A549 (cell line): ENCODE measurements around the gene PAM16. TPM values are rescaled to one million over a fixed set of nuclear protein-coding genes. Genes with fewer than 3 reads are reported as not detected.

Source experiments
- ATAC-seq, 2 experiments: fragments of 200-7000 bp in 1 of 2; fragments of >200 bp in 1 of 2; cut with Nextera tagmentation in 1 of 2; cut with Tn5 transposase in 1 of 2; 3 replicates each; pipeline versions ENCODE4 v1.8.0 to v1.9.1; 2018 to 2020; ENCODE audit warnings: mild to moderate bottlenecking in 1 of 2, moderate library complexity in 1 of 2
- CTCF ChIA-PET: fragments of 300-600 bp; sonication (Branson Sonifier 250); formaldehyde crosslinking; extraction: SDS; loops from one replicate; lab custom pipeline; 2021; ENCODE audit warnings: antibody characterized with exemption, inconsistent platforms; lab: Yijun Ruan, JAX
- POLR2A ChIA-PET: fragments of 350-600 bp; formaldehyde crosslinking; extraction: SDS; loops from one replicate; lab custom pipeline; 2021; ENCODE audit warnings: antibody characterized with exemption, inconsistent platforms; lab: Yijun Ruan, JAX
- DNase-seq, 2 experiments: peaks; one replicate each; pipeline versions ENCODE4 v3.0.0 to v3.0.0-alpha.2; 2011 to 2016; ENCODE audit warnings: low read depth in 1 of 2, low spot score in 1 of 2
- FAIRE-seq: peaks from 2 replicates; lab custom pipeline; 2011; peaks lifted over from hg19 to GRCh38; lab: Jason Lieb, UNC
- H3K27ac ChIP-seq, 2 experiments: fragments of >200 bp; sonication (Bioruptor Twin); formaldehyde crosslinking; 3 replicates each; pipeline ENCODE4 v1.5.1; 2016 to 2017
- H3K4me1 ChIP-seq: fragments of >200 bp; sonication (Bioruptor Twin); formaldehyde crosslinking; 3 replicates; pipeline ENCODE4 v1.6.1; 2016
- H3K4me2 ChIP-seq: fragments of >200 bp; sonication (Bioruptor Twin); formaldehyde crosslinking; 3 replicates; pipeline ENCODE4 v1.6.1; 2016
- H3K4me3 ChIP-seq: fragments of >200 bp; sonication (Bioruptor Twin); formaldehyde crosslinking; 3 replicates; pipeline ENCODE4 v1.5.1; 2016
- H3K9me3 ChIP-seq: fragments of >200 bp; sonication (Bioruptor Twin); formaldehyde crosslinking; 3 replicates; pipeline ENCODE4 v1.6.1; 2016
- ATOH8 ChIP-seq: fragments of 250-450 bp; sonication (Bioruptor Pico); IDR thresholded peaks from 2 replicates; pipeline ENCODE4 v1.5.0; 2020; ENCODE audit warnings: low read depth, mild to moderate bottlenecking, moderate library complexity
- BCL3 ChIP-seq: fragments of >200 bp; sonication (Bioruptor Twin); formaldehyde crosslinking; IDR thresholded peaks from 3 replicates; pipeline ENCODE4 v1.6.1; 2016
- CEBPB ChIP-seq, 2 experiments: fragments of >200 bp in 1 of 2; sonication (Bioruptor Twin) in 1 of 2; formaldehyde crosslinking in 1 of 2; IDR thresholded peaks; 2 replicates each; pipeline ENCODE4 v1.6.1; 2012 to 2016
- CHD2 ChIP-seq: fragments of 150-350 bp; IDR thresholded peaks from 2 replicates; pipeline ENCODE4 v1.6.1; 2014; ENCODE audit warnings: low read length; ENCODE audit not compliant: partially characterized antibody
- EHF ChIP-seq: fragments of 250-450 bp; sonication (Bioruptor Pico); IDR thresholded peaks from 2 replicates; pipeline ENCODE4 v1.5.0; 2020; ENCODE audit warnings: mild to moderate bottlenecking
- ESRRA ChIP-seq: fragments of 150-350 bp; IDR thresholded peaks from 2 replicates; pipeline ENCODE4 v1.6.1; 2014; ENCODE audit warnings: mild to moderate bottlenecking, low read length, borderline replicate concordance
- FOSL2 ChIP-seq, 2 experiments: fragments of 450-650 bp in 1 of 2; fragments of >200 bp in 1 of 2; sonication (Bioruptor Twin) in 1 of 2; formaldehyde crosslinking; IDR thresholded peaks; 2 replicates each; pipeline versions ENCODE4 v1.5.0 to v1.6.1; 2016 to 2020; ENCODE audit warnings: mild to moderate bottlenecking in 1 of 2, moderate library complexity in 1 of 2
- FOXS1 ChIP-seq: fragments of 250-450 bp; sonication (Bioruptor Pico); IDR thresholded peaks from 2 replicates; pipeline ENCODE4 v1.5.0; 2020; ENCODE audit warnings: mild to moderate bottlenecking, moderate library complexity
- HES2 ChIP-seq: fragments of >200 bp; sonication (Bioruptor Twin); formaldehyde crosslinking; IDR thresholded peaks from 2 replicates; pipeline ENCODE4 v1.6.1; 2016
- HEYL ChIP-seq: fragments of 250-450 bp; sonication (Bioruptor Pico); IDR thresholded peaks from 2 replicates; pipeline ENCODE4 v1.8.0; 2021; ENCODE audit warnings: mild to moderate bottlenecking, moderate library complexity
- HMGXB4 ChIP-seq: fragments of 250-450 bp; sonication (Bioruptor Pico); IDR thresholded peaks from 2 replicates; pipeline ENCODE4 v1.5.0; 2021; ENCODE audit warnings: mild to moderate bottlenecking, moderate library complexity, borderline replicate concordance
- HOXB5 ChIP-seq: fragments of 250-450 bp; sonication (Bioruptor Pico); IDR thresholded peaks from 2 replicates; pipeline ENCODE4 v1.5.0; 2020; ENCODE audit warnings: mild to moderate bottlenecking, moderate library complexity
- JUN ChIP-seq, 2 experiments: fragments of >200 bp; sonication (Bioruptor Twin); formaldehyde crosslinking; IDR thresholded peaks; 2 replicates in 1 of 2; 3 replicates in 1 of 2; pipeline ENCODE4 v1.6.1; 2016 to 2017
- MAX ChIP-seq: IDR thresholded peaks from 2 replicates; pipeline ENCODE4 v1.6.1; 2012
- MYC ChIP-seq: IDR thresholded peaks from 2 replicates; pipeline ENCODE4 v1.6.1; 2012; ENCODE audit warnings: mild to moderate bottlenecking, inconsistent platforms, low read length, improper control_type of control experiment, borderline replicate concordance
- NR3C1 ChIP-seq: fragments of >200 bp; sonication (Bioruptor Twin); formaldehyde crosslinking; IDR thresholded peaks from 3 replicates; pipeline ENCODE4 v1.6.1; 2017
- PBX3 ChIP-seq: IDR thresholded peaks from 2 replicates; pipeline ENCODE4 v1.6.1; 2012
- POLR2AphosphoS2 ChIP-seq: conservative IDR thresholded peaks from 2 replicates; pipeline ENCODE4 v1.6.1; 2012; ENCODE audit warnings: low read length, improper control_type of control experiment, inconsistent platforms
- RARB ChIP-seq: fragments of 250-450 bp; sonication (Bioruptor Pico); IDR thresholded peaks from 2 replicates; pipeline ENCODE4 v1.8.0; 2021; ENCODE audit warnings: mild to moderate bottlenecking, moderate library complexity
- RFX5 ChIP-seq: fragments of 450-650 bp; IDR thresholded peaks from 2 replicates; pipeline ENCODE4 v1.7.1; 2014; ENCODE audit warnings: antibody characterized with exemption, mild to moderate bottlenecking, moderate library complexity
- TFCP2L1 ChIP-seq: fragments of 250-450 bp; sonication (Bioruptor Pico); IDR thresholded peaks from 2 replicates; pipeline ENCODE4 v1.5.0; 2021; ENCODE audit warnings: mild to moderate bottlenecking
- ZSCAN20 ChIP-seq: fragments of 250-450 bp; sonication (Bioruptor Pico); IDR thresholded peaks from 2 replicates; pipeline ENCODE4 v1.8.0; 2022; ENCODE audit warnings: mild to moderate bottlenecking, moderate library complexity
- WGBS: methylation state at CpG from one replicate; pipeline ENCODE4 v1.1.6; 2017; ENCODE audit errors: missing lambda C conversion rate; 5-methylcytosine and 5-hydroxymethylcytosine counted together
- polyA plus RNA-seq, 4 experiments: library from polyadenylated mRNA; depleted of rRNA in 3 of 4; stranded (reverse); fragments of >200 nt; fragmentation: RNase III in 1 of 4; extraction: RNeasy Plus Mini Kit Qiagen cat#74134 plus additional on column Dnase treatment in 1 of 4; gene quantifications; 2 replicates in 3 of 4; 3 replicates in 1 of 4; pipeline ENCODE4 v1.2.3, GENCODE V29; 2011 to 2017

Gene PAM16
- polyA plus RNA-seq, 2 of the 4 experiments (the other 2 are of a cell fraction) = 55.1 to 59.1 TPM

- H3K4me2 ChIP-seq = peak overlapping the region; percentile 97; the same call in 2 of the 3 replicates
- POLR2A ChIA-PET = interaction anchor here (0.9 kb wide), 1 partner anchor 12 kb away, joined by 3 read pairs; no protein-coding TSS in a partner anchor
- no peak for ATAC-seq
- no peak for DNase-seq
- no peak for TF ChIP-seq BCL3
- TF ChIP-seq HMGXB4 (CRISPR knock-in tag) = no peak
- TF ChIP-seq TFCP2L1 (CRISPR knock-in tag) = no peak
- no peak for TF ChIP-seq FOSL2 (IDR thresholded peaks at IDR 0.05)
- no peak for TF ChIP-seq FOSL2 (CRISPR knock-in tag; IDR thresholded peaks at IDR 0.05)
- TF ChIP-seq MAX = no peak
- TF ChIP-seq EHF = no peak
- TF ChIP-seq HES2 = no peak
- TF ChIP-seq RFX5 = no peak
- TF ChIP-seq HEYL (CRISPR knock-in tag) = no peak
- TF ChIP-seq ATOH8 (CRISPR knock-in tag) = no peak
- no peak for TF ChIP-seq ESRRA
- TF ChIP-seq, all 56 proteins: peak for 0
- H3K9me3 ChIP-seq = no peaks in the 10 kb centered on the region
- CTCF ChIA-PET = interaction anchor here (0.5 to 14.1 kb wide), 5 partner anchors 11 to 117 kb away, joined by 3 to 833 read pairs (median 16); no protein-coding TSS in a partner anchor
- no peak overlapping the region for H3K27ac ChIP-seq
- FAIRE-seq = no peak
- WGBS = 80% methylated on average over 12 of the region's 14 CpGs
- no peak overlapping the region; the same call in 2 of the 3 replicates for H3K4me3 ChIP-seq
- peaks cover 54% of the 10 kb centered on the region for H3K4me1 ChIP-seq
These were observed 19.6 kb upstream of the PAM16 start for GRCh38 chr16:4370570-4371356.

GRCh38 chr16:4370151-4370550 is 19.0 kb upstream of the PAM16 start:
- POLR2A ChIA-PET = no interaction called here
- CTCF ChIA-PET = interaction anchor here (2.1 to 14.1 kb wide), 5 partner anchors 8 to 116 kb away, joined by 11 to 833 read pairs (median 16); no protein-coding TSS in a partner anchor
- ATAC-seq = no peak

More at GRCh38 chr16:4370151-4370550, 19.0 kb upstream of the PAM16 start:
- H3K9me3 ChIP-seq = no peaks in the 10 kb centered on the region
- H3K4me2 ChIP-seq = no peak overlapping the region
- DNase-seq (no peak), FAIRE-seq (no peak)
- H3K4me3 ChIP-seq = no peak overlapping the region
- TF ChIP-seq POLR2AphosphoS2 (no peak), MYC (no peak), CHD2 (no peak), JUN (IDR thresholded peaks at IDR 0.05) (no peak), PBX3 (no peak), FOXS1 (CRISPR knock-in tag) (no peak), BCL3 (no peak), RARB (no peak), CEBPB (IDR thresholded peaks at IDR 0.05) (no peak), FOSL2 (IDR thresholded peaks at IDR 0.05) (no peak), FOSL2 (CRISPR knock-in tag; IDR thresholded peaks at IDR 0.05) (no peak), HES2 (no peak), NR3C1 (no peak), ZSCAN20 (CRISPR knock-in tag) (no peak), HOXB5 (CRISPR knock-in tag) (no peak)
- peaks cover 48% of the 10 kb centered on the region for H3K4me1 ChIP-seq
- 91% methylated on average over 3 of the region's 3 CpGs for WGBS
- H3K27ac ChIP-seq = no peak overlapping the region
